Stimulated activated CD4-positive, alpha-beta T cell treated with anti-CD3 and anti-CD28 coated beads, Interleukin-1b, Interleukin-23, amount 100 ng/mL, for 4 hours (primary cell): Measurements from ENCODE around the gene FES.
A peak's percentile ranks its signal among the peaks of the same experiment; 100 is the strongest.

Experiments
- DNase-seq, 2 donors: peaks; one replicate each; pipeline ENCODE4 v3.0.0-alpha.2; 2020; ENCODE audit warnings: low read depth in 2 of 2

Gene FES

GRCh38 chr15:90930861-90931574 is 46.7 kb downstream of the FES start:
- peak in 1 of 2 donors; percentile 12 for DNase-seq

GRCh38 chr15:90931575-90931827 is 47.2 kb downstream of the FES start:
- no peak for DNase-seq

- DNase-seq: peak; percentile 86 to 95
These were observed 47.7 kb downstream of the FES start, which contains the start of gene HDDC3 for GRCh38 chr15:90931828-90932659. Gene HDDC3, minus strand, starts transcription at chr15:90932549. Its CDS starts 9 bp downstream, at chr15:90932540.

GRCh38 chr15:90932660-90932991 is 48.3 kb downstream of the FES start:
- no peak for DNase-seq

GRCh38 chr15:90933301-90933700 is 49.0 kb downstream of the FES start:
- no peak for DNase-seq

GRCh38 chr15:90934256-90934948 is 50.1 kb downstream of the FES start:
- DNase-seq: peak; percentile 74 to 77

- DNase-seq: peak; percentile 94 to 98
These were observed 50.8 kb downstream of the FES start, which contains the start of gene UNC45A for GRCh38 chr15:90934949-90935751. Gene UNC45A, plus strand, starts transcription at chr15:90935285. Its CDS starts 40 bp downstream, at chr15:90935325.

- DNase-seq: no peak
These were observed 52.5 kb downstream of the FES start for GRCh38 chr15:90936823-90937222.

- DNase-seq: no peak
These were observed 54.0 kb downstream of the FES start for GRCh38 chr15:90938261-90938660.

- DNase-seq: no peak
These were observed 55.5 kb downstream of the FES start for GRCh38 chr15:90939756-90940155.

- no peak for DNase-seq
These were observed 56.7 kb downstream of the FES start for GRCh38 chr15:90941038-90941437.

GRCh38 chr15:90942354-90943120 is 58.2 kb downstream of the FES start:
- DNase-seq: no peak

GRCh38 chr15:90945091-90945490 is 60.8 kb downstream of the FES start:
- DNase-seq: no peak
